Activated T-cell treated with anti-CD3 and anti-CD28 coated beads for 48 hours (primary cell): ENCODE measurements around the gene ROBO1.

Experiments
- DNase-seq: peaks from one replicate; pipeline ENCODE4 v3.0.0-alpha.2; 2020; ENCODE audit warnings: low read depth

The ROBO1 gene

DNA sequence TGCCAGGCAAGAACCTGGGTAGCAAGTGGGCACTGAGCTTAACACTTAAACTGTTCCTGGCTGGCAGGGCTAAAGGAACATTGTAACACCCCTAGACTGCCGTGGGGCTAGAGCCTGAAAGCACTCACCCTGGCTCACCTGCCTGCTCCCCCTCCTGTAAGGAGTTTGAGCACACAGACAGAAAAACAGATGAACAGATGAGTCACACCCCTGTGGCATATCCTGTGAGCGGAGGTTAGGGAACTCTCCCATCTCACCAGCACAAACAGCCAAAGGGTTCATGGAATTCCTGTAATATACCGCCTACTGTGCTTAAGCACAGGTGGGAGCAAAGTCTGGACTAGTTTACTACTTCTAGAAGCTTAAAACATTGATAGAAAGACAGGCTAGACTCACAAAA is 300.1 kb downstream of the ROBO1 start:
- DNase-seq = no peak

- no peak for DNase-seq
Measured at GRCh38 chr3:79461129-79461792, 306.5 kb downstream of the ROBO1 start.

- no peak for DNase-seq
Measured at GRCh38 chr3:79453600-79453999, 314.2 kb downstream of the ROBO1 start.

GRCh38 chr3:79436387-79436786 is 331.4 kb downstream of the ROBO1 start:
- DNase-seq = no peak

- no peak for DNase-seq
Measured at GRCh38 chr3:79427081-79427480, 340.7 kb downstream of the ROBO1 start.

GRCh38 chr3:79424811-79425210 is 343.0 kb downstream of the ROBO1 start:
- no peak for DNase-seq

- DNase-seq = no peak
Measured at GRCh38 chr3:79423417-79423816, 344.4 kb downstream of the ROBO1 start.

DNA sequence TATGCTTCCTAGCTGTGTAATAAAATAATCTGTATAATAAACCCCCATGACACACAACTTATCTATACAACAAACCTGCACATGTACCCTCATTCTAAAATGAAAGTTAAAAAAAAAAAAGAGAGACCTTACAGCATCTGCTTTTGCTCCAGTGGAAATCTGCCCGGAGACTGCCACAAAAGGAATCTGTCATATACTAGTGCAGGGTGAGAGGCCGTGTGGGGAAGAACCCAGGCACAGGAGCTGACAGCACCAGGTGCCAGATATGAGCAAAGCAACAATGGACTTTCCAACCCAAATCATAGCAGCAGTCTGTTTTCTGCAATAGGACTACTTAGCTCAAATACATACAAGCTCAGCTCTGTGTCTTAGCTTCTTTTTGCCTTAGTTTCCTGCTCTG is 346.5 kb downstream of the ROBO1 start:
- no peak for DNase-seq

DNA sequence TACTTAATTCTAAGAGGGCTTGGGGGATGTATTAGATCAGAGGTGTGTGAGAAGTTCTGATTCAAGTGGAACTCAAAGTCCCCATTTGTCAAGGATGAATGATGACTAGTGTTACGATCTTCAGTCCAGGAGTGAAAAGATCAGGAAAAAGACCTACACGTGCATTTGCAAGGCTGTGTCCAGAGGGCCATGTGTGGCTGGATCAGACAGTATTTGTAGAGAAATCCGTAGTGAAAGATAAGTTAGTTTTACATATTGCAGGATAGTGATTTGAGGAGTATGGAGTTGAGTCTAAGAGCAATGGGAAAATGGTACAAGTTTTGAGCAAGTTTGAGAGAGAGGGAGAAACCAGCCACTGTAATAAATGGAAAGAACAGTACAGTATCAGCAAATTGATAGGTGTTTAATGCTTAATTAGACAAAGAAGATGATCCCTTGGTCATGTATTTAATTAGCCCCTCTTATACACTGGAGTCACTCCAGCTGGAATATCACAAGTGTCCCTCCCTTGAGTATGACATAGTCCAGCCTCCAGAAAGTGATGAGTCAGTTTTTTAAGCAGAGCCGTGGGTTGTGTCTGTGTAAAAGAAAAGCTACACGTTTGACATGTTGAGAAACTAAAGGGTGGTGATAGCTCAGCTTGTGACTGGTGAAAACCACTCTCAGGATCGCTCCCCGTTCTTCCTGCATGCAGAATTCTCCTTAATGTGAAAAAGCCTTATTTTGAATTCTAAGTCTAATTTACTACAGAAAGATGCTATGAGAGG is 348.8 kb downstream of the ROBO1 start:
- no peak for DNase-seq

- DNase-seq = no peak
Measured at GRCh38 chr3:79415356-79415755, 352.4 kb downstream of the ROBO1 start.

DNA sequence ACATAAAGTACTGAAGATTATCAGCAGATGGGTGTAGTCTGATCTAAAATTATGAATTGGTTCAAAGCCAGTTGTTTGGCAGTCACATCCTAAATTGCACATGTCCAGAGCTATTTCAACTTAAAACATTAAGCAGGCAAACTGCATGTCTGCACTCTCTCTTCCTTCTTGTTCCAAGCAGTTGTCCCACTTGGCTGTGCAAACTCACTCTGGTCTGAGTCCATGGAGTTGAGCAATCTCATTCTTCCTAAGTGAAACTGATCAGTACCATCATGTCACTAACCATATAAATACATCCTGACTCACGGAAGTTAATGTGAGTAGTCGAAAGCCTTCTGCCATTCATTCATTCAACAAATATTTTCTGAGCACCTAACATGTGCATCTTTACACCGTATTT is 353.0 kb downstream of the ROBO1 start:
- no peak for DNase-seq

GRCh38 chr3:79414035-79414434 is 353.8 kb downstream of the ROBO1 start:
- DNase-seq = no peak

DNA sequence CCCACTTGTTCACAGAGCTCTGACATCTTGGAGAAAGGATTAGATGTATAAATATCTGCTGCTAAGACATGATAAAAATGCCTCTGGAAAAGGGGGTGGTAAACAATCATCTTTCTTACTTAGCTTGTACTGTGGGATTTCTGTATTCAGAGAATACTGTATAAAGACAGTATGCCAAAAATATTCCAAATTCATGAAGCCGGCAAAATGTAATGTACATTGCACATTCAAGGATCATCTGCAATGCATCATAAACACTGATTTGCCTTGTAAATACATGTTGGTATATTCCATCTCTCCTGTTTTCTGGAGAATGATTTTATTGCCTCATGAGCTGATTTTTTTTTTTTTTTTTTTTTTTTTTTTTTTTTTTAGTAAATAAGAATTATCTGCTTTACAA is 355.3 kb downstream of the ROBO1 start:
- DNase-seq = no peak

- no peak for DNase-seq
Measured at GRCh38 chr3:79410617-79411016, 357.2 kb downstream of the ROBO1 start.

GRCh38 chr3:79410136-79410535 is 357.7 kb downstream of the ROBO1 start:
- no peak for DNase-seq

GRCh38 chr3:79406175-79406574 is 361.6 kb downstream of the ROBO1 start:
- DNase-seq = no peak

- DNase-seq = no peak
Measured at GRCh38 chr3:79405183-79405582, 362.6 kb downstream of the ROBO1 start.

DNA sequence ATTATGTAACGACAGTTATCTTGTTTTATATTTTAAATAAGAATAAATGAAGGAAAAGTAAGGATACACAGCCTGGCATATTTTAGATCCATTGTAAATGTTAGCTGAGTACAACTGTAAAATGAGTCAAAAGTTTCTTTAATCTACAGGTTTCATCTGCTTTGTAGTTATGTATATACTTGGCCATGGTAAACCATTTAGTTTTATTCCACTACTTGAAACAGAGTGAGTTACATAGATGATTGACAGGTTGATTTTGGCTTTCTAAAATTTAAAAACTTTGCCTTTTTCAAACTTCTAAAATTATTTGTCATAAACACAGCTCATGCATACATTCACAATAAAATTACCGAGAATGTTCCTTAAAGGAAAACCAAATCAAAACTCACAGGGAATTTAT is 371.2 kb downstream of the ROBO1 start:
- no peak for DNase-seq

GRCh38 chr3:79392479-79392878 is 375.3 kb downstream of the ROBO1 start:
- no peak for DNase-seq

GRCh38 chr3:79390352-79390751 is 377.4 kb downstream of the ROBO1 start:
- DNase-seq = no peak

- DNase-seq = no peak
Measured at GRCh38 chr3:79385211-79385610, 382.6 kb downstream of the ROBO1 start.

DNA sequence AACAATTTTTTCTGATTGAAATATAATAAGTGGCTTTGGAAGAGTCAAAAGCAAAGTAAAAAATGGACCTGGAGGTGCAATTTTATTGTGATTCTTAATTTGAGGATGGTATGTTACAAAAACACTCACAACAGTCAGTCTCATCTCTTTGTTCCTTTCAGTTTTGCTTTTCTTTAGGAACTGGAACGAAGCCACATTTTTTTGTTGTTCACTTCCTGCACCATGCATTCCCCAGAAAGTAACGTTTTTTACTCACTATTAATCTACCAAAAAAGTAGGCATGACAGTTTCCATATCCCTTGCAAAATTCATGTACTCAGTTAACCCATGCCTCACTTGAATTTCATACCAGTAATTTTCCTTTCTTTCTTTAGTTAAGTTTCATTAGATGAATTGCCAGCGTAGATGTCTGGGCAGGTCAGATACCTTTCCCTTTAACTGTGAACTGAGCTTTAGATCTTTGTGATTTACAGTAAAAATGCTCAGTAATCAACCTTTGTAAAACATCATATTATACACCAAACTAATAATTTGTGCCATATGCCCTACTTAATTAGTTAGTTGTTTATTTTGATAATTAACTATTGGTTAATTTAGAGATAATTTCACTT is 384.3 kb downstream of the ROBO1 start:
- DNase-seq = no peak

- DNase-seq = no peak
Measured at GRCh38 chr3:79380581-79380980, 387.2 kb downstream of the ROBO1 start.
